ENCODE measurements around the gene ENKUR.

- no peak for TF ChIP-seq TAF1 (IDR thresholded peaks at IDR 0.05; ENCODE audit: borderline replicate concordance, insufficient read depth, low read length)
- no peak for TF ChIP-seq POLR2AphosphoS5 (IDR thresholded peaks at IDR 0.05; ENCODE audit: low read depth, low read length)
- TF ChIP-seq SIN3A (IDR thresholded peaks at IDR 0.05; ENCODE audit: borderline replicate concordance, insufficient read depth, low read length) = no peak
- no peak for TF ChIP-seq REST (IDR thresholded peaks at IDR 0.05; ENCODE audit: insufficient read depth in 1 of 2, low read depth in 2 of 2, low read length in 2 of 2)
Observed at GRCh38 chr10:24949616-24950015, 66.3 kb downstream of the ENKUR start.
